Activated CD8-positive, alpha-beta memory T cell treated with anti-CD3 and anti-CD28 coated beads, Interleukin-2, amount 50 U/mL, for 24 hours (primary cell): ENCODE measurements around the gene SLC22A31.
"Not testable (repeated sequence)": the region's sequence is repeated elsewhere in the genome, so short reads cannot be mapped to it uniquely, and the experiment has no call there.

Experiments
- DNase-seq: peaks from one replicate; pipeline ENCODE4 v3.0.0-alpha.2; 2020; ENCODE audit errors: extremely low read depth

SLC22A31 gene

DNA sequence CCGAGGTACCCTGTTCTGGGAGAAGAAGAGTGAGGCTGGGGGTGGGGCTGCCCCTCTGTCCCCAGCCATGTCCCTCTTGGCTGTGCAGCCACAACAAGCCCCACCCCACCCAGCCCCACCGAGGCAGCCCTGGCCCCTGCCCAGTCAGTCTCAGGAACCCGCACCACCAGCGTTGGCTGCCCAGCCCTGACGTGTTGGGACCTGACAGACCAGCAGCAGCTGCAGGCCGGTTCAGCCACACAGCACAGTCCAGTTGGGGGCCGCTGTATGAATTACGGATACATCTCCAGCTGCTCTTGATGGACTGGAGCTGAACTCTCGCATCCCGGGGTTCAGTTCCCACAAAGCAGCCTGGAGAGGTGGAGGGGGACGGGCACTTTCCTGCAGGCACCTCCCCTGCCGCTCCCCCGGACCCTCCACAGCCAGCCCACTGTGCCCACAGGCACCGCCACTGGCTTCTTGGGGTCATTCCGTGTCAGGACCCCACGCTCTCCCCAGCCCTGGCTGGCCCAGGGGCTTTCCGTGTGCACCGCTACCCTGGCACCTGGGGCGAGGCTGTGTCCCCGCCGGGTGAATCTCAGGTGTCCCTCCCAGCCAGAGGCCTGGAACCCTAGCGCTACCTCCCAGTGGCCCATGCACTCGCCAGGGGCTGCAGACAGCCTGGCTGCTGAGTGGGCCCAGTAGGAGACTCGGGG, 21.7 kb downstream of the SLC22A31 start:
- no peak for DNase-seq

GRCh38 chr16:89177501-89177900, 22.8 kb downstream of the SLC22A31 start:
- DNase-seq, result no peak

- DNase-seq, result no peak
Observed at GRCh38 chr16:89176717-89177116, 23.6 kb downstream of the SLC22A31 start.

DNA sequence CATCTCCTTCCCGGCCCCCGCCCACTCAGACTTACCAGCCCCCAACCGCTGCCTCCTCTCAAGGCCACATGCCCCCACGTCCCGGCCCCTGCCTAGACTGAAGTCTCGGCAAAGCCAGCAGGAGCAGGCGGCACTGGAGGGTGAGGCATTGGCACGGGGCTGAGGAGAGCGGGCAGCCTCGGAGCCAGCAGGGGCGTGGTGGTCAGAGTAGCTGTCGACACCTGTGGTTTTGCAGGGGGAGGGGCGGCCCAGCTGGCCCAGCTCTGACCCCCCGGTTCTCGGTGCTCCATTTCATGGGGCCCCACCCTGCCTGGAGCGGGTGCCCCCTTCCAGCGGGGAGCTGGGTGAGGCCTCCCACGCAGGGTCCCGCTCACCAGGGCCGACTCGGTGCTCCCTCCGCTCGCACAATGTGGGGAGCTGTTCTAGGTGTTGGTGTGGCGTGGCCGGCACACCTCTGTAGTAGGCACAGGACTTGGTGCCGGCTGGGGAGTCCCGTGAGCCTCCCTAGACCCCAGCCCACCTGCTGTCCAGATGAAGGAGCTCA, 24.1 kb downstream of the SLC22A31 start:
- no peak for DNase-seq

- no peak for DNase-seq
Observed at GRCh38 chr16:89175280-89176146, 24.8 kb downstream of the SLC22A31 start.

GRCh38 chr16:89174877-89175276, 25.5 kb downstream of the SLC22A31 start:
- DNase-seq, result no peak

DNA sequence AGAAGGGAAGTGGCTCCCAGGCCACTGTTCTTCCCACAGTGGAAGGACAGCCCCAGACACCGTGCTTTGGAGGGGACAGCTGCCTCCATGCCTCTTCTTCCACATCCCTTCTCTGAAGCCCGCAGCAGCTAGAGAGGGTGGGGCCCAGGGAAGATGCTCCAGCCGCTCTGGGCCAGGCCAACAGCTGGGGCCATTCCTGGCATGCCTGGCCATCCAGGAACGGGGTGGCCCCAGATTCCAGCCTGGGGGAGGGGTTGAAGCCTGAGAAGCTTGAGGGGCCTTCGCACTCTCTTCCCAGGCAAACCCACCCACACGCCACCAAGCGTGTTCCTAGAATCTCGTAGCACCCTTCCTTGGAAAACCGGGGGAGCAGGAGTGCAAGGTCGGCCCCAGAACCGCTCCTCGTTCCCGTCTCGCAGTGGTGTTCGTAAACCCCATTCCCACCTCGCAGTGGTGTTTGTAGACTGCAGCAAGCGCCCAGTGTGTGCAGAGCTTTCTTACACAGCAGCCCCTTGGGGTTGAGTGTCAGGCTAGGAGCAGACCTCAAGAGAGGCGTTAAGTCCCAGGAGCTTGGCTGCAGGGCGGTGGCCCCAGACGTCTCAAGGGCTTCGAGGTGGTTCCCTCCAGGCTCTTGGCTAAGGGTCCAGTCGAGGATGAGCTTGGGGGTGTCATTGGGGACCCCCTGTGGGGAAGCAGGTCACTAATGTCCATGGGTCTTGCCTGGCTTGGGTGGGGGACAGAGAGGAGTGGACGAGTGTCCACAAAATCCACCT, 26.1 kb downstream of the SLC22A31 start:
- DNase-seq, result no peak

DNA sequence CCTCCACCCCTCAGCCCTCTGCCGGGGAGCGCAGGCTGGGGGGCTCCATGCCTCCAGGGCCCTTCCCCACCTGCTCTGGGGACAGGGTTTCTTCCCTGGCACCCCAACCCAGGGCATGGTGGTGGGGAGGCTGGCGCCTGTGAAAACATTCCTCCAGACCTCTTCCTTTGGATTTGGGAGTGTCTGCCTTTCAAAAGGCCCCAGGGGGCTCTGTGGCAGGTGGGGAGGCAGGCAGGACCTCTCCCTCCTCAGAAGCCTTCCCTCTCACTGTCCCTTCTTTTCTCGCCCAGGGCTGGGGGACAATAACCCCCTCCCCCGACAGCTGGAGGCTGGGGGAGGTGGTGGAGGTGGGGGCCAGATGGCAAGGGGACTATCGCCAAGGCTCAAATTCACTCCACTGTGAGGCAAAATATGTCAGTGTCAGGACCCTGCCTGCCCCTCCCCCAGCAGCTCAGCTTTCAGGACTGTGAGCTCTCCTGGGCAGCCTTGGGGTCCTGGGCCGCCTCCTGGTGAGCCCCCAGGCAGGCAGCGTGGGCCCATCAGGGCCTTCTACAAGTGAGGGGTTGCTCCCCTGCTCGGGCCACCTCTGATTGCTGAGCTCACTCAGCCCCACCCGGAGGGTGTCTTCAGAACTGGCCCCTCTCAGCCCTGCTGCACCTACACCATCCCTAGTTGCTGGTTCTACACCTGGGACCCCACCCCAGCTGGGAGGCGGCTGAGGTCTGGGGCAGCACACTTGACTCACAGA, 27.0 kb downstream of the SLC22A31 start:
- no peak for DNase-seq

DNA sequence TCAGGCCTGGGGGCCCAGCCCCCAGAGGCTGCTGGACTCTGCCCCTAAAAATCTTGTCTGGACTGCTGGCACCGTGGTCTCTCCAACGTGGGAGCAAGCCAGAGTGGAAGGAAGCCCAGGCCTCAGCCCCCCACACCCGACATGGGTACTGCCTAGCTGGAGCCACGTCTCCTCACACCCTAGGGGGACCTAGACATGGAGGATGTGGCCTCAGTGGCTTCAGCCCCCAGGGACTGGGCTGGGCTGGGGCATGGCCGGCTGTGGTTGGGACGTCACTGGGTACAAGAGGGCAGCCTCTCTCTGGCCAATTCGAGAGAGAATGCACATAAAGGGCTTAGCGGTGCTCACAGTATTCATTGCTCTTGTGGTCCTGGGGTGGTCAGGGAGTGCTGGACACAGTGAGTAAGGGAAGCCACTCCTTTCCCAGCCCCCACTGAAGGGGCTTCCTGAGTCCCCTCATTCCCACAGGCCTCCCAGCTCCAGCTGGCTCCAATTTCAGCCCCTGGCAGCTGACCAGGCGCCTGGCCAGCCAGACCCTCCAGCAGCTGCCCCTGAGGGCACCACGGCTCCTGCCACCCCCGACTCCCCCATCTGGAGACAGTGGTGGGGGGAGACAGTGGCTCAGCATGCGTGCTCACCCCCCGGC, 27.7 kb downstream of the SLC22A31 start:
- no peak for DNase-seq

- DNase-seq, result no peak
Observed at GRCh38 chr16:89172171-89172527, 28.2 kb downstream of the SLC22A31 start.

DNA sequence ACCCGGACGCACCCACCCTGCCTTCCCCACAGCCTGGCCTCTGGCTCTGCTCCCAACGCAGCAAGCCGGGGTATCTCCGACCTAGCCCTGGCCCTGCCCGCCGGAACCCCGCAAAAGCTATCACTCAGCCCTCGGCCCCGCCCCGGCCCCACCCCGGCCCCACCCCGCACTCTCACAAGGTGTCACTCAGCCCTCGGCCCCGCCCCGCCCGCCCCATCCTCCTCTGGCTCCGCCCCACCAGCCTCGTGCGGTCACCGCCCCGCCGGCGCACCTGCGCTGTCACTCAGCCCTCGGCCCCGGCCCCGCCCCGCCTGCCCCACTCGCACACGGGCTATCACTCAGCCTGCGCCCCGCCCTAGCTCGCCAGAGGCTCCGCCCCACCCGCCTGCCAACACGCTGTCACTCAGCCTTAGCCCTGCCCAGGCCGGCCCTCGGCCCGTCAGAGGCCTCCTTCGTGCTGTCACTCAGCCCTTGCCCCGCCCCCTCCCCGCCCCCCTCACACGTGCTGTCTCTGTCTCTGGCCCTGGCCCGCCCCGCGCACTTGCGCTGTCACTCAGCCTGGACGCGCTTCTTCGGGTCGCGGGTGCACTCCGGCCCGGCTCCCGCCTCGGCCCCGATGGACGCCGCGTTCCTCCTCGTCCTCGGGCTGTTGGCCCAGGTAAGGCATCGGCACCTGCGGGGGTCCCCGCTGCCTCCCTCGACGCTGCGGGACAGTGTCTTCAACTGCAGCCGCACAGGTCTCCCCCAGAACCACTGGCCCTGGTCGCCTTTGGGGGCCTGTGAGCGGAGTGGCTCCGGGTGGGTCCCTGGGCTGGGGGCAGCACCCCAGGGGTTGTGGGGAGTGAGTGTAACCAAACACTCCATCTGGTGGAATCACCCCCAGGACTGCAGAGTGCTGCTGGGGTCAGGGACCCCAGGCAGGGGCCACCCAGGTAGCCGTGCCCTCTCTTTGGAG, 28.8 kb downstream of the SLC22A31 start, which contains the start of gene CDH15:
Gene CDH15 (plus strand): TSS at position 533 of the 955 bp plus-strand sequence. CDS start 84 bp downstream, at position 617.
- peak; percentile 79 for DNase-seq

GRCh38 chr16:89170346-89171215, 29.8 kb downstream of the SLC22A31 start:
- no peak for DNase-seq

GRCh38 chr16:89169778-89170177, 30.6 kb downstream of the SLC22A31 start:
- no peak for DNase-seq

- DNase-seq, result no peak
Observed at GRCh38 chr16:89168381-89169189, 31.8 kb downstream of the SLC22A31 start.

- DNase-seq, result peak; percentile 66
Observed at GRCh38 chr16:89167425-89167941, 32.9 kb downstream of the SLC22A31 start.

DNA sequence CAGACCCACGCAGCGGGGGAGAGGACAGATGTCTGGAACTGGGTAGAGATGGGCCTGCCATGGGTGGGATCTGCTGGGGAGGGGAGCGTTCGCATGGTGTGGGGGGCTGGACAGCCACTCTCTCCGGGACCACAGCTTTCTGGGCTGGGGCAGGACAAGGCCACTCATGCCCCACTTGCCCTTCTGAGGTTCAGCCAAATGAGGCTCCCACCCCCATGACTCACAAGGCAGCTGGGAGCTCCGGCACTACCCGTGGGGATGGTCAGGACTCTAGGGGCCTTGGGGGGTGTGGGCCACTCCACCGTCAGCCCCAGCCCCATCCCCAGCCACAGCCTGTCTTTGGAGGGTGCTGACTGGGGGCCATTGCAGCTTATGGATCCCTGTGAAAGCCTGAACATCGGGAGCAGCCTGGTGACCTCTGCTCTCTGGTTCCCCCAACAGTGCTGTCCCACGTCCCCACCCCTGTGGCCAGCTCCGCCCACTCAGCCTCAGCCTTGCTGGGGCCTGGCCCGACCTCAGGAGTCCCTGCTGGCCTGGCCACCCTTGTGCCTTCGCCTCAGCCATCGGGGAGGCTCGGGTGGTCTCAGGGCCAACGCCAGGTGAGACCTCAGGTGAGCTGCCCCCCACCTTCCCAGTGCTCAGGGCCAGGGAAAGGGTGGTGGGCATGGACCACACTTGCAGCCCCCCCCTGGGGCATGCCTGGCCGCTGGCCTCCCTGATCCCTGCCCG, 33.5 kb downstream of the SLC22A31 start:
- no peak for DNase-seq

DNA sequence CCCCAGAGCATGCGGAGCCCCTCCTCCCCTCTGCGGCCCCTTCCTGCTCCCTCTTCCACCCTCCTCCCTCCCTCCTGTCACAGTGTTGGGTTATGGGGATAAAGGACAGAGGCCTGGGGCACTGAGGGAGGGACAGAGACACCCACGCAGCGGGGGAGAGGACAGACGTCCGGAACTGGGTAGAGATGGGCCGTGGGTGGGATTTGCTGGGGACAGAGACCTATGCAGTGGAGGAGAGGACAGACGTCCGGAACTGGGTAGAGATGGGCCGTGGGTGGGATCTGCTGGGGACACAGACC, 34.7 kb downstream of the SLC22A31 start:
- DNase-seq, result not testable (repeated sequence)
